Measurements from ENCODE around the gene SMARCA2.
A peak's percentile ranks its signal among the peaks of the same experiment; 100 is the strongest.

SMARCA2 gene

DNA sequence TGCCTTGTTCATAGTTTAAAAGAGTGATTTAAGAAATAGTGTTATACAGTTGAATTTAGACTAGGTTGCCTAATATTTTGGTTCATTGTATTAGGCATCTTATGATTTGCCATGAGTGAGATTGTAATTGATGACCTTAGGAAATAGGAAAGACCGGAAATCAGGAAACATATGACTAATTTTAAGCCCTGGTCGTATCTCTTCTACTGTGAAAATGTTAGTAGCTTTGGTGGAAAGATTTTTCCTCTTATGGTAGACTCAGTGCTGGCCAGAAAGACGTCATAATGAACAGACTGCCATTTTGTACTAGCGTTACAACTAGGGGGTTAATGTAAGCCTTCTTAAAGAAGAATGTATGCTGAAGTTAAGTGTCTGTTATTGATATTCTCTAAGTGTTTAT, 21.7 kb downstream of the SMARCA2 start:
- TF ChIP-seq, protein P1, sequence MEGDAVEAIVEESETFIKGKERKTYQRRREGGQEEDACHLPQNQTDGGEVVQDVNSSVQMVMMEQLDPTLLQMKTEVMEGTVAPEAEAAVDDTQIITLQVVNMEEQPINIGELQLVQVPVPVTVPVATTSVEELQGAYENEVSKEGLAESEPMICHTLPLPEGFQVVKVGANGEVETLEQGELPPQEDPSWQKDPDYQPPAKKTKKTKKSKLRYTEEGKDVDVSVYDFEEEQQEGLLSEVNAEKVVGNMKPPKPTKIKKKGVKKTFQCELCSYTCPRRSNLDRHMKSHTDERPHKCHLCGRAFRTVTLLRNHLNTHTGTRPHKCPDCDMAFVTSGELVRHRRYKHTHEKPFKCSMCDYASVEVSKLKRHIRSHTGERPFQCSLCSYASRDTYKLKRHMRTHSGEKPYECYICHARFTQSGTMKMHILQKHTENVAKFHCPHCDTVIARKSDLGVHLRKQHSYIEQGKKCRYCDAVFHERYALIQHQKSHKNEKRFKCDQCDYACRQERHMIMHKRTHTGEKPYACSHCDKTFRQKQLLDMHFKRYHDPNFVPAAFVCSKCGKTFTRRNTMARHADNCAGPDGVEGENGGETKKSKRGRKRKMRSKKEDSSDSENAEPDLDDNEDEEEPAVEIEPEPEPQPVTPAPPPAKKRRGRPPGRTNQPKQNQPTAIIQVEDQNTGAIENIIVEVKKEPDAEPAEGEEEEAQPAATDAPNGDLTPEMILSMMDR (IDR thresholded peaks at IDR 0.05; ENCODE audit: insufficient read depth, low read length, poor library complexity, severe bottlenecking), result no peak
- no peak for DNase-seq (ENCODE audit: extremely low read depth, insufficient read length)
- no peaks in the 10 kb centered on the region for H3K27me3 ChIP-seq (replicated peaks; ENCODE audit: control insufficient read depth, insufficient read depth, low read length)
- peaks cover 31% of the 10 kb centered on the region for H3K36me3 ChIP-seq (ENCODE audit: control insufficient read depth, insufficient read depth, low read length)
- no peak overlapping the region for H3K4me3 ChIP-seq (replicated peaks; ENCODE audit: low read depth, low read length)

DNA sequence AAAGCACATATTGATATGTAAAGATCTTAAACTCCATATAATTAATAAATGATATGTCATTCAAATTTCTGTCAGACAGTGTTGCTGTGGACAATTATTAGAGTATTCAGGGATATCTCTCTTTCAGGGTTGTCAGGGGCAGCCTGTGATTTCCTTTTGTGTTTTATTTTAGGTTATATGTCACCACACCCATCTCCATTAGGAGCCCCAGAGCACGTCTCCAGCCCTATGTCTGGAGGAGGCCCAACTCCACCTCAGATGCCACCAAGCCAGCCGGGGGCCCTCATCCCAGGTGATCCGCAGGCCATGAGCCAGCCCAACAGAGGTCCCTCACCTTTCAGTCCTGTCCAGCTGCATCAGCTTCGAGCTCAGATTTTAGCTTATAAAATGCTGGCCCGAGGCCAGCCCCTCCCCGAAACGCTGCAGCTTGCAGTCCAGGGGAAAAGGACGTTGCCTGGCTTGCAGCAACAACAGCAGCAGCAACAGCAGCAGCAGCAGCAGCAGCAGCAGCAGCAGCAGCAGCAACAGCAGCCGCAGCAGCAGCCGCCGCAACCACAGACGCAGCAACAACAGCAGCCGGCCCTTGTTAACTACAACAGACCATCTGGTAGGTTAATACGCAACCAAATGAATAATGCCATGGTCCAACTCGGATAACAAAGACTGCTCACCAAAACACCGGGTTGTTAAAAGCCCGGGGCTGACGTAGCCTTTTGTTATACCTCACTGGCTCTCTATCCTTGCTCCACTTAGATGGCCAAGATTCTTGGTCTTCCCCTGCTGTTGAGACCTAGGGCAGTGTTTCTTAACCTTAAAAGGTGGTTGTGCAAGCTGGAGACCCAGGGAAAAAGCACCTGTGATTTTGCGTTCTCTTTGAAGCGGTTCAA, 24.4 kb downstream of the SMARCA2 start:
- Histone ChIP-seq H3K27me3 (replicated peaks; ENCODE audit: control insufficient read depth, insufficient read depth, low read length) (no peaks in the 10 kb centered on the region), H3K36me3 (ENCODE audit: control insufficient read depth, insufficient read depth, low read length) (peaks cover 21% of the 10 kb centered on the region), H3K4me3 (replicated peaks; ENCODE audit: low read depth, low read length) (no peak overlapping the region)
- DNase-seq (ENCODE audit: extremely low read depth, insufficient read length), result no peak
- TF ChIP-seq, protein P1 (IDR thresholded peaks at IDR 0.05; ENCODE audit: insufficient read depth, low read length, poor library complexity, severe bottlenecking), result no peak

DNA sequence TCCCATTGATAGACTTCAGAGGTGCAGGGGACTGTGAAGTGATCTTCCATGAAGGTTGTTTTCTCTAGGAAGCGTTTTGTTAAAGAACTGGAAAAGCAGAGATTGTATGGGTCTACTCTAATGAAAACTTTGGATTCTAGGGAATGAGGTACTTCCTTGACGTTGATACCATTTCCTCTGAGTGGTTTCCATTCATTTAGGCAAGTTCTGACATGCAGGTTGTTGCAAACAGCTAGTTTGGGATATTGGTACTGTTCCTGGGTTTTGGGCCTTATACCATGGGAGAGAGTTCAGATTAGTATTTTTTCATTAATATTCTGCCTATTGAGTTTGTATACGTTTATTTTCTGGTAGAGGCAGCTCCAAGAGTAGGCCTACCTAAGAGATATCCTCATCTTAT, 25.7 kb downstream of the SMARCA2 start:
- DNase-seq (ENCODE audit: extremely low read depth, insufficient read length), result no peak
- Histone ChIP-seq H3K27me3 (replicated peaks; ENCODE audit: control insufficient read depth, insufficient read depth, low read length) (no peaks in the 10 kb centered on the region), H3K36me3 (ENCODE audit: control insufficient read depth, insufficient read depth, low read length) (peaks cover 19% of the 10 kb centered on the region), H3K4me3 (replicated peaks; ENCODE audit: low read depth, low read length) (no peak overlapping the region)
- TF ChIP-seq, protein P1 (IDR thresholded peaks at IDR 0.05; ENCODE audit: insufficient read depth, low read length, poor library complexity, severe bottlenecking), result no peak

DNA sequence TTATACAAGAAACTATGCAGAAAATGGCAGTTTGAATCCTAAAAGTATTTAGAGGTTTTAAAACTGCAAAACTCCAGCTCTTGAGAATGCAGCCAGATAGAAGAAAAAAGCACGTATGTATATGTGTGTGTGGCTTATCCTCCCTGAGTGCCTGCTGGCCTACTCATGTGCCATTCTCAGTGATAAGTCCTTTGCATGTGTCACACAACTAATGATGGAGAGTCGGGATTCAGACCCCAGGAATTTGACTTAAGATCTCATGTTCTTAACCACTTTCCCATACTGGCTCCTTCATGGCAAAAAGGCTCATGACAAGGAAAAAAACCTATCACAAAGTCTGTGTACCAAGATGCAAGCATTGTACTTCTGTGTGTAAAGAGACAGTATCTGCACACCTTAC, 26.6 kb downstream of the SMARCA2 start:
- Histone ChIP-seq H3K36me3 (ENCODE audit: control insufficient read depth, insufficient read depth, low read length) (peaks cover 19% of the 10 kb centered on the region), H3K27me3 (replicated peaks; ENCODE audit: control insufficient read depth, insufficient read depth, low read length) (no peaks in the 10 kb centered on the region), H3K4me3 (replicated peaks; ENCODE audit: low read depth, low read length) (no peak overlapping the region)
- TF ChIP-seq, protein P1 (IDR thresholded peaks at IDR 0.05; ENCODE audit: insufficient read depth, low read length, poor library complexity, severe bottlenecking), result no peak
- DNase-seq (ENCODE audit: extremely low read depth, insufficient read length), result no peak

DNA sequence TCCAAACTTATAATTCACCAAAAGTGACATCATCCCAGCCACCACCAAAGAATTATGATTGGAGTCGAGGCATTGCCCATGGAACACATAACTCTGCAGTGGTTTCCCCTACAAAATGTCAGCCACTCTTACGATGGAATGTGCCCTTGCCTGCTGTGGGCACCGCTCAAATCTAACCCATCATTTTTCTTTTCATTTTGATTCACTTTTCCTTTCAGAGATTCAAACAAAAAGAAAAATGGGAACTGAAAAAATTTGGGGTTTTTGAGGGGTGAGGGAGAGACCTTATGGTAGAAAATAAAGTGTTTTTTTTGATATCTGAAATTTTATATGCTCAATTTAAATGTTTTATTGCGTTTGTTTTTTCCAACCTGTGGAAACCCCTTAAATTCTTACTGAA, 28.1 kb downstream of the SMARCA2 start:
- H3K36me3 ChIP-seq (ENCODE audit: control insufficient read depth, insufficient read depth, low read length), result peaks cover 23% of the 10 kb centered on the region
- no peak for DNase-seq (ENCODE audit: extremely low read depth, insufficient read length)
- TF ChIP-seq, protein P1 (IDR thresholded peaks at IDR 0.05; ENCODE audit: insufficient read depth, low read length, poor library complexity, severe bottlenecking), result no peak
- peak overlapping the region; percentile 33 for H3K4me3 ChIP-seq (replicated peaks; ENCODE audit: low read depth, low read length)
- no peaks in the 10 kb centered on the region for H3K27me3 ChIP-seq (replicated peaks; ENCODE audit: control insufficient read depth, insufficient read depth, low read length)
